Suppressor macrophage (primary cell): ENCODE results near the gene LAMTOR2.

Source experiments
- DNase-seq, 4 experiments: peaks; one replicate each; pipeline ENCODE4 v3.0.0-alpha.2; 2020 to 2022
- total RNA-seq, 17 experiments: gene quantifications; one replicate each; lab custom pipeline; 2026; ENCODE audit warnings: mixed read lengths in 6 of 17, inconsistent platforms in 3 of 17; lab: John Stamatoyannopoulos, UW

The LAMTOR2 gene
- total RNA-seq: 24.0 to 78.8 (median 42.9) reads per million in 17 experiments

DNA sequence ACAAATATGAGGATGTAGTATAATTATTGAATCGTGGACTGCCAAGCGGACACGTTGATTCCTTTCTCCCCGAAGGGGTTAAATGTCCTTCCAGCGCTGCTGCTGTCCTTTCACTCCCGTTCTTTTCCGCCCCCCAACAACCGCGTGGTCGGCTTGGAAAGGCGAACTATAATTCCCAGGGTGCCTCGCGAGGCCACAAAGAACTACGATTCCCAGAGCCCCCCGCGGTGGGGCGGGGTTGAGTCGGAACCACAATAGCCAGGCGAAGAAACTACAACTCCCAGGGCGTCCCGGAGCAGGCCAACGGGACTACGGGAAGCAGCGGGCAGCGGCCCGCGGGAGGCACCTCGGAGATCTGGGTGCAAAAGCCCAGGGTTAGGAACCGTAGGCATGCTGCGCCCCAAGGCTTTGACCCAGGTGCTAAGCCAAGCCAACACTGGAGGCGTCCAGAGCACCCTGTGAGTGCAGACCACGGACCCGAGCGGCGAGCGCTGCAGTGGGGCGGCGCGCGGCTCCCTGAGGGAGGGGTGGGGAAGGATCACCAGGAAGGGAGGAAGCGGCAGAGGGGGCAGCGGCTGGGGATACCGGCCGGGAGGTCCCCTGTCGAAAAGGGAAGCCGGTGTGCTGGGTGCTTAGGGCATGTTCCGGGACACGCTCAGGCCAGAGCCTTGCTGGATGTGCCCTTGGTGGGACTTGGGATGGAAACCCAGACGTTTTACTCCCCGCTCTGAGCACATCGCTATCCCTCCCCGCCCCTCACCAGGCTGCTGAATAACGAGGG lies at the start of gene LAMTOR2:
TSS of gene LAMTOR2 (plus strand) at position 283 of the 781 bp plus-strand sequence. CDS start at position 391, 108 bp downstream.
- DNase-seq: peak; percentile 99

DNA sequence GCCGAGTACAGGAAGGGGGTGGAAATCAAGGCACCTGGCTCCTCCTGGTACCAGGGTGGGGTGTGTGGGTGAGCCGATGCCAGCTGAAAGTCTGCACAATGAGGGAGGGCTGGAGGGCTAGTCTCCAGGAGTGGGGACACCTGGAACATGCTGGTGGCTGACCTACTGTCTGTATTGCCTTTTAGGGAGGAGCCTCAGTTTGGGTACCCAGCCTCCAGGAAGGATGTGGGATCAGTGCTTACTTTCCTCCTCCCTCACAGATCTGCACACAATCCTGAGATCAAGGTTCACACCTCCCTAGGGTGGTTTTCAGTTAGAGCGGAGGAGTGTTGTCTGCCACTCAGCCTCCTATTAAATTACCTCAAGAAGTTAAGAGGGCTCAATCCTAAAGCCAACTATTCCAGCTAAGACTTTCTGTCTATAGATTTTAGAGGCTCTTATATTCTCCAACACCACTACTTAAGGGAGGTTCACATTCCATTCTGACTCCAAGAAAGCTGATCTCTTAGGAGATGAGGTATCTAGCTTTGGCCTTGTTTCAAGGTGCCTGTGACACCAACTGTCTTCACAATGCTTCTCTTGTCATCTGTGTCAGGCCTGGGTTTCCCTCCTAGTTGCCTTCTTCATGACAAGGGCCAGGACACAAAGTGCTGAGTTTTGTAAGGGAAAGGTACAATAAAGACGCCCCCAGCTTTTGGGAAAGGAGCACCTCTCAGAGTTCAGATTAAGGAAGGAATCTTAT lies 49.6 kb upstream of the LAMTOR2 start:
- no peak for DNase-seq

DNA sequence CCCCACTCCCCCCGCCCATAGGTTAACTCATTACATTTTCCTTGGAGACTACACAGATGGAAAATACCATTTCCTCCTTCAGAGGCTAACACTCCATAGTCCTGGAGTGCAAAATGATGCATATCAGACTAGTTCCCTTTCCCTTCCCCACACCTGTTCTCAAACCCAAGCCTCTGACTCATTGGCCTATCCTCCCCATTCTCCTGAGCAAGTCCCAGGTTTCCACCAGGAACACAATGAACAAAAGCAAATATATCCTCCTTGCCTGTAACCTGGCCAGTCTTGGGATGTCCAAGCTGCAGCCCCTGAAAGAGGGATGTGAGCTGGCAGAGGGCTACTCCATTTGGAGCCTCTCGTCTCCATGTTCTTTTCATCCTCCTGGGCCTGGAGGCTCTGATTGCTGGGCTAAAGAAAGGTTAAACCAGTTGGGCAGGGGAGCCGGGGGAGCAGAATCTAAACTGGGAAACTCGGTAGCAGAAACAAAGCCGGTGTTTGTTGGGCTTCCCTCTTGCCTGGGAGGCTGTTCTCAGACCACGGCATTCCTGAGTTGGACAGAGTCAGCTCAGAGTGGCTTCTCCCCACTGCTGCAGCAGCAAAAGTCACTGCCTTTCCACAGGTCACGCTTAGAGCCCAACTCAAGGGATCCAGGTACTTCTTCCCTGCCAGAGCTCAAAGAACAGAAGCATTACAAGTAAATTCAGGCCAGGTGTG lies 47.8 kb upstream of the LAMTOR2 start:
- no peak for DNase-seq

- DNase-seq: no peak
Observed at GRCh38 chr1:156009404-156009803, 45.2 kb upstream of the LAMTOR2 start.

DNA sequence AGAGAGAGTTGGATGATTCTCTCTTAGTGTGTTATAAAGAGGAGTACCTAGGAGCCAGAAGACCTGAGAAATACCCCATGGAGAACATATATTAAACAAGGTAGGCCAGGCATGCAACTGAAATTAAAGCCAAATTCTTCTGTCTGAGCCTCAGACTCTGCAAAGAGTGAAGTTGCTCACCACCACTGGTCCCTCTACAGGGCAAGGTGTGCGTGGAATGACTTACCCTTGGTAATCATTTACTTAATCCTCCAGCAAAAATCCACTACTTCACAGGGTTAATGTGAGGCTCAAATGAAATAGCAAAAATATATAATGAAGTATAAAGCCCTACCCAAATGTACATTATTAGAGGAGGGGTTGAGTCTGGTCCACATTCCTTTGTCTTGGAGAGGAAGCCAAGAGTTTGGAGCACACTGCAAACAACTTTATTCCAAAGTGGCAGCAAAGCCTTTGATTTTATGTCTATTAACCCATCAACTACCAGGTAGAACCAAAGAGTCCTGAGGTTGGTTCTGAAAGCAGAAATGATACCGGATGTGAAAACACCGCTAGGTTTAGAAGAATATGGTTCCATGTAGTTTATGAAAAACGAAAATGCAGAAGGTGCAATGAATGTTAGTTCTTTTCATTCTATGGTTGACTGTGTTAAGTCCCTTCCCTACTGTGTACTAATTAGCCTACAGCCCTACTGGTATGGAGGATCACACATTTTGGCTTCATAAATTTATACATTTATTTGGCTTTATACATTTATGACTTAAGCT lies 42.3 kb upstream of the LAMTOR2 start:
- DNase-seq: no peak

GRCh38 chr1:156014829-156015228 lies 39.8 kb upstream of the LAMTOR2 start:
- no peak for DNase-seq

DNA sequence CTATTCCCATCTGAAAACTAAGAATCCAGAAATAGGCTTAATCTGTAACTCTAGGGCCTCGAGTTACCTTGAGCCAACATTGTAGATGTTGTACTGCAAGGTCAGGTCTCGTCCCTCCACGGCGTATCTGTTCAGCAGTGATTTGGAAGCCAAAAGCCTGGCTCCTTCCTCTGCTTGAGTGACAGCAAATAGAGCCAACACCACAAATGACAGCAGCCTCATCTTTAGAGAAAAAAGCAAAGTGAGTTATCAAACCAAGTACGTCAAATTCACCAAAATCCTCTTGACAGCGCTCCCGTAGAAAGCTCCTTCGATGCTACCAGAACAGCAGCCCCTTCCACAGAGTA lies 34.7 kb upstream of the LAMTOR2 start:
- no peak for DNase-seq

DNA sequence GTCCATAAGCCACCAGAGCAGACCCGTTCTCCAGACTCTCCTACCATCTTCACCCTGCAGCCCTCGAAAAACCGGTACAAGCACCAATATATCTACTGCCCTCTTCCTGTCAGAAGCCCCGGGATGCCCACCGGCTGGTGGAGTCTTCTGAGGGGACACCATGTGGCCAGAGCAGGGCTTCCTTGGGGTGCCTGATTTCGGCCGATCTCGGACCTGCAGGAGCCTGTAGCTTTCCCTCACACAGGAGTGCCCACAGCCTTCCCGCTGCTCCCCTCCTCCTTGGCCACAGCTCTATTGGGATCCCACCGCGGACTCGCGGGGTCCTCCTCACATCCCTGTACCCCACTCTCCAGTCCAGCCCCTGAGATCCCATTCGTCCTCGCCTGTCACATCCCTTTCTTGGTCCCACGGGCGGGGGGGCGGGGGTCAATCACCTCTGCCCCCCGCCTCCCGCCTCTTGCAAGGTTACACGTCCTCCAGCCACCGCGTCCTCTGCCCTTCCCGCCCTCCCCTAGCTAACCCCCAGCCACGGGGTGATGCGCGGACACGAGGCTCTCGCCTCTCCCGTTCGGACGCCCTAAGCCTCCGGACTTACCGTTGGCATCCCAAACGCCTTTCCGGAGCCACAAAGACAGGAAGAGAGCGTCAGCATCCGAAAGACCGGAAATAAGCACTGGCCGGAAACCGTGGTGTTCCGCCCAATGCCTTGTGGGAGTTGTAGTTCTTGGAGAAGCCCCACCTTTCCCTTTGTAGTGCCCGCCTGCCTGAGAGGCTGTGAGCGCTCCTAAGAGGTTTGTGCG lies 34.1 kb upstream of the LAMTOR2 start, which contains the start of gene SSR2:
TSS of gene SSR2 (minus strand) at position 659 of the 800 bp plus-strand sequence. CDS start 784 bp downstream, outside the sequence.
- DNase-seq: peak; percentile 89 to 94 (median 94)

GRCh38 chr1:156021093-156021428 lies 33.5 kb upstream of the LAMTOR2 start:
- no peak for DNase-seq

DNA sequence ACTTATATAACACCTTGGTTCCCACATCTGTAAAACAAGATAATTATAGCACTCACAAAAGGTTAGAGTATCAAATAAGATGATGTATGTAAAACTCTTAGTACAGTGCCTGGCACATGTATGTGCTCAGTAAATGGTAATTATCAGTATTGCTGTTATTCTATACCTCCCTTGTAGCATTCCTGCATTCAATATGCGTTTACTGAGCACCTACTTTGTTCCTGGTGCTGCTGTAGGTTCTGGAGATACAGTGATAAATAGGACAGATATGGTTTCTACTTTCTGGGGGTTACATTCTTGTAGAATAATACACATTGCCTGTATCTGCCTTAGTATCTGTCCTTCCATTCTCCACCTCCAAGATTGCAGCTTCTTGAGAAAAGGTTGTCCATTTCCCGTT lies 32.6 kb upstream of the LAMTOR2 start:
- DNase-seq: no peak

DNA sequence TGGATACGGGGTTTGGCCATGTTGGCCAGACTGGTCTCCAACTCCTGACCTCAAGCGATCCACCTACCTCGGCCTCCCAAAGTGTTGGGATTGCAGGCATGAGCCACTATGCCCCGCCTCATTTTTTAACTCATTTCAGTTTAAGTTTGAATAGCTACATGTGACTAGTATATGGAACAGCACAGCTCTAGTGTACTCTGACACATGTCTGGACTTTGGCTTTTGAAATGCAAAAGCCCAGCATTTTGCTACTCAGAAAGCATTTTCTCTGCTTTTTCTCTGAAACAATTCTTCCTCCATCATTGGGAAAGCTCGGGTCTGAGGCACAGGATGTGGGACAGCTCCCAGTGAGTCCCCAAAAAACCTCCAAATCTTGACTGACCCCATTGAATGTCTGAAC lies 29.8 kb upstream of the LAMTOR2 start:
- no peak for DNase-seq

- peak; percentile 53 to 78 (median 62) for DNase-seq
Observed at GRCh38 chr1:156025876-156026275, 28.7 kb upstream of the LAMTOR2 start.

DNA sequence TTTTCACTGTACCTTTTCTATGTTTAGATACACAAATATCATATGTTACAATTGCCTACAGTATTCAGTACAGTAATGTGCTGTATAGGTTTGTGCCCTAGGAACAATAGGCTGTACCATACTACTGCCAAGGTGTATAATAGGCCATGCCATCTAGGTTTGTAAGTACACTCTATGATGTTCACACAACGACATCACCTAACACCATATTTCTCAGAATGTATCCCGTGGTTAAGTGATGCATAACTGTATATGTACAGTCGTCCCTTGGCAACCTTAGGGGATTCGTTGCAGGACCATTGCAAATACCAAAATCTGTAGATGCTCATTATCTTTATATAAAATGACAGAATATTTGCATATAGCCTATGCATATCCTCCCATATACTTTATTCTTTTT lies 28.0 kb upstream of the LAMTOR2 start:
- no peak for DNase-seq

DNA sequence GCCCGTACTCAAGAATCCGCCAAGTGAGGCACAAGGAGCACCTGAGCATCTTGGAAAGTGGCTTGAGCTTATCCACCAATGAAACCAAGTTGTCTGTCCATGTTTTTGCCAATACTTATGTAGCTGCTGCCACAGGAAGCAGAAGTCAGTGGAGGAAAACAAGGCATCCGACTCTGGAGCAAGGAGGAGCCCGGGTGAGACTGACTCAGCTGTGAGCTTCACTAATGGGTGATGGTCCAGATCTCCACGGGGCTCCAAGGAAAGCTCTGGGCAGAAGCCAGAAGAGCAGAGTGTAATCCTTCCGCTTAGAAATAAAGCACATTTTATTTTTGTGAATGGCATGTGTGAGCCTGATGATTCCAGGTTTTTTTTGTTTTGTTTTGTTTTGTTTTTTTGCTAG lies 21.6 kb upstream of the LAMTOR2 start:
- DNase-seq: no peak

GRCh38 chr1:156034991-156035390 lies 19.6 kb upstream of the LAMTOR2 start:
- DNase-seq: peak in 3 of 4 experiments; percentile 17 to 51 (median 40)

- DNase-seq: no peak
Observed at GRCh38 chr1:156042828-156043227, 11.8 kb upstream of the LAMTOR2 start.

GRCh38 chr1:156045076-156045475 lies 9.5 kb upstream of the LAMTOR2 start:
- DNase-seq: no peak

GRCh38 chr1:156048663-156049258 lies 5.8 kb upstream of the LAMTOR2 start:
- DNase-seq: peak in 3 of 4 experiments; percentile 22 to 31 (median 28)

DNA sequence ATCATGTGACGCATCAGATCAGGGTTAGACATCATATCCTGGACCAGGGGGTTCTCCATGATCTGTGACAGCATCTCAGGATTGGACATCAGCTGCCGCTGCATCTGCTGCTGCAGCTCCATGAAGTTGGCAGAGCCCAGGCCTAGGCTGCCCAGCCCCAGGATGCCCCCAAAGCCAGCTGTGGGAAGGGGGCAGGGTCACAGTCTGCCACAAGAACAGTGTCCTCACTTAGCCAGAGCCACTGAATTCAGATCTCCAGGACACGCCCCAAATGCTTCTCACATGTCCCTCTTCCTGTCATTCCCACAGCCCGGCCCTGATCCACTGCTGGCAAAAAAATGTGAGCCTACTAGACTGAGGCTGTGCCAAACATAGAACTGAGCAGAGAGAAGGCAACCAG lies 4.2 kb upstream of the LAMTOR2 start:
- no peak for DNase-seq

DNA sequence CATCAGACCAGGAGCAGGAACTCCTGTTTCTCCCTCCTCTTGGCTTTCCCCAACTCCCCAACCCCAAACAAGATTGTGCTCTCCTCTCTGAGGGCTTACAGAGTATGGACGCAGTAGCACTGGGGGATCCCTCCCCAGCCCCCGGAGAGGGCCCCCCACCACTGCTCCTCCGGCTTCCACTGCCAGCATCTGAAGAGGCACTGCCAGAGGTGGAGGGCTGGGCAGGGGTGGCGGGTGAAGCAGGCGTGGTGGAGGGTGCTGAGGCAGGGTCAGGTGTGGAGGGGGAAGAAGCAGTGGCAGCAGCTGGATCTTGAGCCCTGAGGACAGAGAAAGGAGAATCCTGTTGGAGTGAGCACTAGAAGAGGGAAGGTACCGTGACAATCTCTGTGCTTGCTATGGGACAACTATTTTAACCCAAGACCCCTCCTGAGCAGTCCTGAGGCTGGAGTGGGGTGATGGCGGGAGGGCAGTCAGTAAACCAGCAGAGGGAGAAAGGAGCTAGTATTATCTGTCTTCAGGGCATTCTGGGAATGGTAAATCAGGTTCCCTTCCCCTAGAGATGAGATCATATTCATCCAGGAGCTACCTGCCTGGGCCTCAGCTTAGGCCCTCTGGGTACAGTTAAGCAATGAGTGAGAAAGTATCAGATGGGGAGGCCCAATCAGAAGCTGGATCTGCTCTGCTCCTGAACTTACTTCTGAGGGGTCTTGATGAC lies 3.4 kb upstream of the LAMTOR2 start:
- no peak for DNase-seq
